ENCODE measurements around the gene DUOX1. TPM values are rescaled to one million over a fixed set of nuclear protein-coding genes. Genes with fewer than 3 reads are reported as not detected.

The DUOX1 gene
- total and polyA plus RNA-seq, 9 of the 15 experiments (the other 6 are each of a cell fraction or from before 2014, with no cell fraction given): 0.01 to 0.22 (median 0.01) TPM; not detected in 6

GRCh38 chr15:45112143-45112590 lies 17.6 kb upstream of the DUOX1 start:
- Histone ChIP-seq H3K4me3 (no peak overlapping the region), H3K27ac (ENCODE audit: extremely low read depth, low read depth, low read length) (no peak overlapping the region), H3K36me3 (ENCODE audit: control insufficient read depth, insufficient read depth, low read length) (no peaks in the 10 kb centered on the region), H3K9ac (ENCODE audit: insufficient read depth in 1 of 2, low read depth in 2 of 2, low read length in 2 of 2) (no peak overlapping the region), H4K20me1 (replicated peaks; ENCODE audit: control insufficient read depth, insufficient read depth, low read length) (no peaks in the 10 kb centered on the region), H3K9me3 (replicated peaks; ENCODE audit: control insufficient read depth, insufficient read depth, low read depth, low read length) (no peaks in the 10 kb centered on the region), H3K79me2 (ENCODE audit: control insufficient read depth, insufficient read depth, low read length) (no peaks in the 10 kb centered on the region), H3K27me3 (ENCODE audit: control insufficient read depth in 2 of 2, insufficient read depth in 2 of 2, low read length in 2 of 2) (peaks cover 2 to 25% of the 10 kb centered on the region in 2 experiments; a peak in 3 of 5 replicates), H3K9me1 (ENCODE audit: control insufficient read depth, insufficient read depth, low read length) (no peaks in the 10 kb centered on the region), H3K4me1 (replicated peaks in 1 of 2; ENCODE audit: control insufficient read depth in 2 of 2, insufficient read depth in 2 of 2, low read length in 2 of 2) (peaks cover 0 to 26% of the 10 kb centered on the region in 2 experiments; a peak in 2 of 5 replicates), H2AFZ (ENCODE audit: low read depth, low read length) (no peak overlapping the region), H3K4me2 (ENCODE audit: insufficient read depth, low read length) (no peak overlapping the region)
- ChIA-PET CTCF (ENCODE audit: low intra/inter-chr PET ratio) (no interaction called here), POLR2A (no interaction called here)
- no peak for DNase-seq (ENCODE audit: extremely low read depth in 1 of 4, low spot score in 3 of 4)
- TF ChIP-seq CREB1 (IDR thresholded peaks at IDR 0.05): no peak
- TF ChIP-seq CREB1 (CRISPR knock-in tag; IDR thresholded peaks at IDR 0.05): no peak
- TF ChIP-seq NCOA4 (IDR thresholded peaks at IDR 0.05; ENCODE audit: partially characterized antibody): no peak
- no TSS peak for BruUV-seq (replicated peaks)
- intact Hi-C loops (cut with micrococcal nuclease): no loop called here
- WGBS (ENCODE audit: insufficient coverage, low coverage, missing lambda C conversion rate): 55% methylated on average over 13 of the region's 13 CpGs
- no peak for FAIRE-seq
- in situ Hi-C loops (cut with MboI): loop anchor here (25.0 kb wide), 1 partner anchor 150 kb away; the partner anchor contains the start of gene TERB2
- ATAC-seq: no peak

GRCh38 chr15:45112591-45113379 lies 17.0 kb upstream of the DUOX1 start:
- Histone ChIP-seq H3K27ac (ENCODE audit: extremely low read depth, low read depth, low read length) (no peak overlapping the region), H3K36me3 (ENCODE audit: control insufficient read depth, insufficient read depth, low read length) (no peaks in the 10 kb centered on the region), H3K9me1 (ENCODE audit: control insufficient read depth, insufficient read depth, low read length) (no peaks in the 10 kb centered on the region), H3K4me1 (replicated peaks in 1 of 2; ENCODE audit: control insufficient read depth in 2 of 2, insufficient read depth in 2 of 2, low read length in 2 of 2) (peaks cover 0 to 30% of the 10 kb centered on the region in 2 experiments; a peak in 2 of 5 replicates), H3K79me2 (ENCODE audit: control insufficient read depth, insufficient read depth, low read length) (no peaks in the 10 kb centered on the region), H2AFZ (ENCODE audit: low read depth, low read length) (no peak overlapping the region), H3K9me3 (replicated peaks; ENCODE audit: control insufficient read depth, insufficient read depth, low read depth, low read length) (no peaks in the 10 kb centered on the region), H3K9ac (ENCODE audit: insufficient read depth in 1 of 2, low read depth in 2 of 2, low read length in 2 of 2) (no peak overlapping the region; a peak in 1 of 4 replicates), H3K27me3 (ENCODE audit: control insufficient read depth in 2 of 2, insufficient read depth in 2 of 2, low read length in 2 of 2) (peaks cover 2 to 24% of the 10 kb centered on the region in 2 experiments; a peak in 3 of 5 replicates), H3K4me3 (no peak overlapping the region), H3K4me2 (ENCODE audit: insufficient read depth, low read length) (no peak overlapping the region), H4K20me1 (replicated peaks; ENCODE audit: control insufficient read depth, insufficient read depth, low read length) (no peaks in the 10 kb centered on the region)
- intact Hi-C loops (cut with micrococcal nuclease): no loop called here
- ChIA-PET CTCF (ENCODE audit: low intra/inter-chr PET ratio) (no interaction called here), POLR2A (interaction anchor here (0.5 kb wide), 1 partner anchor 9 kb away, joined by 3 read pairs; no protein-coding TSS in a partner anchor)
- peak; percentile 48; the same call in 1 of the 2 replicates for TF ChIP-seq ZBTB33 (CRISPR knock-in tag; IDR thresholded peaks at IDR 0.05)
- TF ChIP-seq FOXK2 (conservative IDR thresholded peaks at IDR 0.05 in 1 of 2, IDR thresholded peaks at IDR 0.05 in 1 of 2; ENCODE audit: low read depth in 2 of 2): no peak
- in situ Hi-C loops (cut with MboI): loop anchor here (25.0 kb wide), 1 partner anchor 150 kb away; the partner anchor contains the start of gene TERB2
- BruUV-seq (replicated peaks): no TSS peak
- no peak for DNase-seq (ENCODE audit: extremely low read depth in 1 of 4, low spot score in 3 of 4)
- FAIRE-seq: no peak
- no peak for ATAC-seq
- 54% methylated on average over 28 of the region's 58 CpGs for WGBS (ENCODE audit: insufficient coverage, low coverage, missing lambda C conversion rate)
